Muscle of leg (tissue), 11 donors: Measurements from ENCODE around the gene NUDT9. TPM values are rescaled to one million over a fixed set of nuclear protein-coding genes. Genes with fewer than 3 reads are reported as not detected.
"Not testable (repeated sequence)": the region's sequence is repeated elsewhere in the genome, so short reads cannot be mapped to it uniquely, and the experiment has no call there.

Experiments
- DNase-seq: peaks from one replicate; pipeline ENCODE4 v3.0.0; 2013
- H3K27ac ChIP-seq: one replicate; pipeline ENCODE4 v1.5.1; 2013; ENCODE audit warnings: mild to moderate bottlenecking, low read length, control low read depth
- H3K27me3 ChIP-seq: one replicate; pipeline ENCODE4 v1.6.1; 2013; ENCODE audit warnings: low read length; ENCODE audit not compliant: control insufficient read depth, insufficient read depth
- H3K36me3 ChIP-seq: one replicate; pipeline ENCODE4 v1.6.1; 2013; ENCODE audit warnings: low read length; ENCODE audit not compliant: control insufficient read depth, insufficient read depth
- H3K4me1 ChIP-seq: one replicate; pipeline ENCODE4 v1.6.1; 2013; ENCODE audit warnings: low read length; ENCODE audit not compliant: control insufficient read depth, insufficient read depth
- H3K4me3 ChIP-seq: one replicate; pipeline ENCODE4 v1.5.1; 2013; ENCODE audit warnings: low read length, control low read depth
- H3K9me3 ChIP-seq: replicated peaks from 2 replicates; pipeline ENCODE4 v1.6.1; 2013; ENCODE audit warnings: low read depth, low read length; ENCODE audit not compliant: control insufficient read depth
- WGBS: methylation state at CpG from one replicate; pipeline ENCODE4 v1.1.5; 2013; ENCODE audit warnings: missing lambda C conversion rate; ENCODE audit not compliant: insufficient coverage; 5-methylcytosine and 5-hydroxymethylcytosine counted together
- polyA plus RNA-seq, 8 donors: library from polyadenylated mRNA; unstranded; fragments of 120-200 nt; gene quantifications; one replicate each; pipeline versions ENCODE4 v1.2.1 to v1.2.3, GENCODE V29; 2013; ENCODE audit warnings: inconsistent platforms in 1 of 8, low replicate concordance in 1 of 8; ENCODE audit not compliant: insufficient read length in 8 of 8, insufficient read depth in 1 of 8
- total RNA-seq: library from RNA; stranded (reverse); fragments of 120-200 nt; gene quantifications from one replicate; pipeline ENCODE4 v1.2.4, GENCODE V29; 2013

NUDT9 gene
- total and polyA plus RNA-seq, 9 donors = 10.7 to 35.7 (median 28.7) TPM

- no peaks in the 10 kb centered on the region for H3K27me3 ChIP-seq
- peaks cover 21% of the 10 kb centered on the region for H3K4me1 ChIP-seq
- H3K27ac ChIP-seq = no peak overlapping the region
- H3K9me3 ChIP-seq = no peaks in the 10 kb centered on the region
- DNase-seq = no peak
- H3K4me3 ChIP-seq = no peak overlapping the region
- WGBS = no CpG with 5 or more reads among the region's 4 CpGs
- no peaks in the 10 kb centered on the region for H3K36me3 ChIP-seq
Observed at GRCh38 chr4:87420276-87420830, 2.0 kb upstream of the NUDT9 start.

GRCh38 chr4:87423317-87424098, 1.1 kb downstream of the NUDT9 start:
- peak; percentile 24 for DNase-seq
- 44% methylated on average over 2 of the region's 3 CpGs for WGBS
- Histone ChIP-seq H3K4me1 (peaks cover 21% of the 10 kb centered on the region), H3K27ac (peak overlapping the region; percentile 97), H3K9me3 (no peaks in the 10 kb centered on the region), H3K36me3 (no peaks in the 10 kb centered on the region), H3K27me3 (no peaks in the 10 kb centered on the region), H3K4me3 (peak overlapping the region; percentile 93)

GRCh38 chr4:87424099-87424543, 1.7 kb downstream of the NUDT9 start:
- WGBS = 96% methylated on average over 4 of the region's 22 CpGs
- H3K27ac ChIP-seq = not testable (repeated sequence)

GRCh38 chr4:87425711-87426110, 3.3 kb downstream of the NUDT9 start:
- H3K36me3 ChIP-seq = no peaks in the 10 kb centered on the region
- H3K27ac ChIP-seq = no peak overlapping the region
- 100% methylated on average over 2 of the region's 2 CpGs for WGBS
- H3K9me3 ChIP-seq = no peaks in the 10 kb centered on the region
- H3K27me3 ChIP-seq = no peaks in the 10 kb centered on the region
- H3K4me3 ChIP-seq = no peak overlapping the region
- peaks cover 21% of the 10 kb centered on the region for H3K4me1 ChIP-seq
- no peak for DNase-seq

More at GRCh38 chr4:87424099-87424543, 1.7 kb downstream of the NUDT9 start:
- peak overlapping the region; percentile 14 for H3K4me3 ChIP-seq
- not testable (repeated sequence) for H3K36me3 ChIP-seq, H3K9me3 ChIP-seq, H3K27me3 ChIP-seq
- DNase-seq = peak; percentile 51
- peaks cover 21% of the 10 kb centered on the region for H3K4me1 ChIP-seq

GRCh38 chr4:87426865-87427517, 4.6 kb downstream of the NUDT9 start:
- Histone ChIP-seq H3K27ac (no peak overlapping the region), H3K9me3 (no peaks in the 10 kb centered on the region), H3K4me1 (peaks cover 13% of the 10 kb centered on the region), H3K27me3 (no peaks in the 10 kb centered on the region), H3K36me3 (no peaks in the 10 kb centered on the region), H3K4me3 (no peak overlapping the region)
- DNase-seq = no peak
- no CpG with 5 or more reads among the region's 3 CpGs for WGBS

GRCh38 chr4:87427518-87427868, 5.1 kb downstream of the NUDT9 start:
- no CpG with 5 or more reads among the region's 1 CpG for WGBS
- Histone ChIP-seq H3K27ac (no peak overlapping the region), H3K36me3 (no peaks in the 10 kb centered on the region), H3K4me3 (no peak overlapping the region), H3K27me3 (no peaks in the 10 kb centered on the region), H3K4me1 (peaks cover 13% of the 10 kb centered on the region), H3K9me3 (no peaks in the 10 kb centered on the region)
- DNase-seq = no peak

- Histone ChIP-seq H3K27me3 (no peaks in the 10 kb centered on the region), H3K27ac (no peak overlapping the region), H3K4me3 (no peak overlapping the region), H3K9me3 (no peaks in the 10 kb centered on the region), H3K4me1 (peaks cover 8% of the 10 kb centered on the region), H3K36me3 (no peaks in the 10 kb centered on the region)
- no CpG with 5 or more reads among the region's 6 CpGs for WGBS
- no peak for DNase-seq
Observed at GRCh38 chr4:87428979-87429378, 6.6 kb downstream of the NUDT9 start.

GRCh38 chr4:87430038-87430437, 7.7 kb downstream of the NUDT9 start:
- DNase-seq = no peak
- Histone ChIP-seq H3K4me1 (peaks cover 1% of the 10 kb centered on the region), H3K4me3 (no peak overlapping the region), H3K9me3 (no peaks in the 10 kb centered on the region), H3K36me3 (no peaks in the 10 kb centered on the region), H3K27ac (no peak overlapping the region), H3K27me3 (no peaks in the 10 kb centered on the region)
- 94% methylated on average over 2 of the region's 2 CpGs for WGBS

GRCh38 chr4:87433342-87433741, 11.0 kb downstream of the NUDT9 start:
- DNase-seq = no peak
- H3K27me3 ChIP-seq = no peaks in the 10 kb centered on the region
- H3K4me3 ChIP-seq = no peak overlapping the region
- no peak overlapping the region for H3K27ac ChIP-seq
- WGBS = no CpG with 5 or more reads among the region's 2 CpGs
- no peaks in the 10 kb centered on the region for H3K9me3 ChIP-seq
- H3K4me1 ChIP-seq = no peaks in the 10 kb centered on the region
- peaks cover 9% of the 10 kb centered on the region for H3K36me3 ChIP-seq

GRCh38 chr4:87442889-87443288, 20.5 kb downstream of the NUDT9 start:
- no CpG with 5 or more reads among the region's 3 CpGs for WGBS
- Histone ChIP-seq H3K36me3 (peaks cover 13% of the 10 kb centered on the region), H3K27ac (no peak overlapping the region), H3K27me3 (no peaks in the 10 kb centered on the region), H3K4me3 (no peak overlapping the region), H3K9me3 (no peaks in the 10 kb centered on the region), H3K4me1 (no peaks in the 10 kb centered on the region)
- no peak for DNase-seq
